ENCODE measurements around the gene CALCB. TPM values are rescaled to one million over a fixed set of nuclear protein-coding genes. Genes with fewer than 3 reads are reported as not detected.

CALCB gene
- total and polyA plus RNA-seq, 4 donors, result 0.02 to 1.2 (median 0.39) TPM

DNA sequence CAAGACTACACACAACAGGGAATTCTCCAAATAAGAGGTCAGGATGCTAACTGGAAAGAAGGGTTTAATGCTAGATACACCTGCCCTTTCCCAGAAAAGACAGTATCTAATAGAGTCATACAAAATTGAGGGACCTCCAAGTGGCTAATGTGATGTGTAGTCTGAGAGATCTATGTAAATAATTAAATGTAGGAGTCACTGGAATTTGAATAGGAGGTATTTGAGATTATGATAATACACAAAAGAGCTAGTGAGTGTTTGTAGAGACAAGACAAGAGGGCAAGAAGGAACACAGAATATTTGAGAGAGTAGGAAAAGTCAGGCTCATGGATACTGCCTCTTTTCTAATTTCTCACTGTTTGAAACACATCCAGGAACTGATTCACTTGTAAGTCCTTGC lies 25.9 kb downstream of the CALCB start (continued):
- no peak for TF ChIP-seq GABPA (IDR thresholded peaks at IDR 0.05 in 1 of 2, conservative IDR thresholded peaks at IDR 0.05 in 1 of 2)
- TF ChIP-seq, protein P1, sequence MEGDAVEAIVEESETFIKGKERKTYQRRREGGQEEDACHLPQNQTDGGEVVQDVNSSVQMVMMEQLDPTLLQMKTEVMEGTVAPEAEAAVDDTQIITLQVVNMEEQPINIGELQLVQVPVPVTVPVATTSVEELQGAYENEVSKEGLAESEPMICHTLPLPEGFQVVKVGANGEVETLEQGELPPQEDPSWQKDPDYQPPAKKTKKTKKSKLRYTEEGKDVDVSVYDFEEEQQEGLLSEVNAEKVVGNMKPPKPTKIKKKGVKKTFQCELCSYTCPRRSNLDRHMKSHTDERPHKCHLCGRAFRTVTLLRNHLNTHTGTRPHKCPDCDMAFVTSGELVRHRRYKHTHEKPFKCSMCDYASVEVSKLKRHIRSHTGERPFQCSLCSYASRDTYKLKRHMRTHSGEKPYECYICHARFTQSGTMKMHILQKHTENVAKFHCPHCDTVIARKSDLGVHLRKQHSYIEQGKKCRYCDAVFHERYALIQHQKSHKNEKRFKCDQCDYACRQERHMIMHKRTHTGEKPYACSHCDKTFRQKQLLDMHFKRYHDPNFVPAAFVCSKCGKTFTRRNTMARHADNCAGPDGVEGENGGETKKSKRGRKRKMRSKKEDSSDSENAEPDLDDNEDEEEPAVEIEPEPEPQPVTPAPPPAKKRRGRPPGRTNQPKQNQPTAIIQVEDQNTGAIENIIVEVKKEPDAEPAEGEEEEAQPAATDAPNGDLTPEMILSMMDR (IDR thresholded peaks at IDR 0.05; ENCODE audit: low read depth, low read length, missing input control), result no peak
- TF ChIP-seq NR2F2 (IDR thresholded peaks at IDR 0.05), result no peak
- TF ChIP-seq YY1 (IDR thresholded peaks at IDR 0.05), result no peak
- TF ChIP-seq SP1 (IDR thresholded peaks at IDR 0.05), result no peak

DNA sequence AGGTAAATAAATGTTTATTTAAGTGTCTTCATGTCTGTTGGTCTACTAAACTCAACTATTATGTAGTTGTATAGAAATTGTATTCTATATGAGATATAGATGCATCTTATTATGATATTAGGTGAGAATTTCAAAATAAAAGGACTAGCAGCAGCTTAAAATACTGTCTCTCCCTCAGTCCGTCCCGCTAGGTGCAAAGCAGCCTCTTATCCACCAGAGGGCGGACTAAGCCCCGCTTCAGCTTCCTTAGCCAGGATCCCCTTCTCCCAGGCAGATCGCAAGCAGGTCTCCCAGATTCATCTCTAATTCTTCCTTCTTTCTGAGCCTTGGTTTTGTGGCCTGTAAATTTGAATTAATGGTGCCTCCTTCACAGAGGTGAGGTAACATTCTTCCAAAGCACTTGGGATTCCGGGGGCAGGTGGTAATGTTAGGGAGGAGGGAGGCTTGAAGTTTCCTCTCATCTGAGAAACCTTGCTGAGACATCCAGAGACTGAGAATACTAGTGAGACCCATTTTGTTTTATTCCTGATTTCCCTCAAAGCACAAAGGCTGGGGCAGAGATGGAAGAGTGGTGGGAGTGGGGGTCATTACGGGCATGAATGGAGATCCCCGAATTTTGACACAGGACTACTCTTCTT lies 27.8 kb downstream of the CALCB start:
- DNase-seq (ENCODE audit: low spot score), result peak; percentile 55
- Histone ChIP-seq H3K36me3 (ENCODE audit: control insufficient read depth in 4 of 4, insufficient read depth in 3 of 4, low read depth in 1 of 4, low read length in 3 of 4) (no peaks in the 10 kb centered on the region), H3K4me3 (ENCODE audit: low read depth in 1 of 3, low read length in 3 of 3) (no peak overlapping the region), H3K27ac (ENCODE audit: low read depth in 1 of 2, low read length in 2 of 2) (no peak overlapping the region), H3K9me3 (ENCODE audit: control insufficient read depth in 4 of 4, low read length in 3 of 4) (no peaks in the 10 kb centered on the region), H3K27me3 (ENCODE audit: control insufficient read depth in 4 of 4, insufficient read depth in 4 of 4, low read length in 3 of 4) (no peaks in the 10 kb centered on the region), H3K9ac (ENCODE audit: low read depth in 1 of 2, low read length in 2 of 2) (no peak overlapping the region), H3K4me1 (ENCODE audit: control insufficient read depth in 4 of 4, insufficient read depth in 4 of 4, low read length in 3 of 4) (no peaks in the 10 kb centered on the region)
- 24% methylated on average over 8 of the region's 8 CpGs for WGBS
- no peak for TF ChIP-seq NR2F2 (IDR thresholded peaks at IDR 0.05)
- TF ChIP-seq EGR1 (IDR thresholded peaks at IDR 0.05; ENCODE audit: low read depth in 2 of 2), result no peak
- TF ChIP-seq TAF1 (conservative IDR thresholded peaks at IDR 0.05), result no peak
- TF ChIP-seq YY1 (IDR thresholded peaks at IDR 0.05), result no peak
- TF ChIP-seq FOXA1 (IDR thresholded peaks at IDR 0.05), result no peak
- no peak for TF ChIP-seq HNF4G (IDR thresholded peaks at IDR 0.05)
- no peak for TF ChIP-seq SP1 (IDR thresholded peaks at IDR 0.05)
- TF ChIP-seq GABPA (IDR thresholded peaks at IDR 0.05 in 1 of 2, conservative IDR thresholded peaks at IDR 0.05 in 1 of 2), result no peak
- TF ChIP-seq RXRA (IDR thresholded peaks at IDR 0.05), result no peak
- TF ChIP-seq HNF4A (conservative IDR thresholded peaks at IDR 0.05), result no peak
- TF ChIP-seq FOXA2 (IDR thresholded peaks at IDR 0.05), result no peak
- TF ChIP-seq JUND (IDR thresholded peaks at IDR 0.05), result no peak
- TF ChIP-seq RAD21 (IDR thresholded peaks at IDR 0.05), result peak; percentile 99 to 100
- TF ChIP-seq, protein P2, sequence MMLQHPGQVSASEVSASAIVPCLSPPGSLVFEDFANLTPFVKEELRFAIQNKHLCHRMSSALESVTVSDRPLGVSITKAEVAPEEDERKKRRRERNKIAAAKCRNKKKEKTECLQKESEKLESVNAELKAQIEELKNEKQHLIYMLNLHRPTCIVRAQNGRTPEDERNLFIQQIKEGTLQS (IDR thresholded peaks at IDR 0.05), result no peak
- TF ChIP-seq, protein P1 (IDR thresholded peaks at IDR 0.05; ENCODE audit: low read depth, low read length, missing input control), result peak; percentile 99
- TF ChIP-seq, protein P3, sequence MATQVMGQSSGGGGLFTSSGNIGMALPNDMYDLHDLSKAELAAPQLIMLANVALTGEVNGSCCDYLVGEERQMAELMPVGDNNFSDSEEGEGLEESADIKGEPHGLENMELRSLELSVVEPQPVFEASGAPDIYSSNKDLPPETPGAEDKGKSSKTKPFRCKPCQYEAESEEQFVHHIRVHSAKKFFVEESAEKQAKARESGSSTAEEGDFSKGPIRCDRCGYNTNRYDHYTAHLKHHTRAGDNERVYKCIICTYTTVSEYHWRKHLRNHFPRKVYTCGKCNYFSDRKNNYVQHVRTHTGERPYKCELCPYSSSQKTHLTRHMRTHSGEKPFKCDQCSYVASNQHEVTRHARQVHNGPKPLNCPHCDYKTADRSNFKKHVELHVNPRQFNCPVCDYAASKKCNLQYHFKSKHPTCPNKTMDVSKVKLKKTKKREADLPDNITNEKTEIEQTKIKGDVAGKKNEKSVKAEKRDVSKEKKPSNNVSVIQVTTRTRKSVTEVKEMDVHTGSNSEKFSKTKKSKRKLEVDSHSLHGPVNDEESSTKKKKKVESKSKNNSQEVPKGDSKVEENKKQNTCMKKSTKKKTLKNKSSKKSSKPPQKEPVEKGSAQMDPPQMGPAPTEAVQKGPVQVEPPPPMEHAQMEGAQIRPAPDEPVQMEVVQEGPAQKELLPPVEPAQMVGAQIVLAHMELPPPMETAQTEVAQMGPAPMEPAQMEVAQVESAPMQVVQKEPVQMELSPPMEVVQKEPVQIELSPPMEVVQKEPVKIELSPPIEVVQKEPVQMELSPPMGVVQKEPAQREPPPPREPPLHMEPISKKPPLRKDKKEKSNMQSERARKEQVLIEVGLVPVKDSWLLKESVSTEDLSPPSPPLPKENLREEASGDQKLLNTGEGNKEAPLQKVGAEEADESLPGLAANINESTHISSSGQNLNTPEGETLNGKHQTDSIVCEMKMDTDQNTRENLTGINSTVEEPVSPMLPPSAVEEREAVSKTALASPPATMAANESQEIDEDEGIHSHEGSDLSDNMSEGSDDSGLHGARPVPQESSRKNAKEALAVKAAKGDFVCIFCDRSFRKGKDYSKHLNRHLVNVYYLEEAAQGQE (IDR thresholded peaks at IDR 0.05), result no peak

All from liver (tissue), 9 donors.